Heart right ventricle (tissue), 16 donors: ENCODE data around the gene SEC61B. TPM values are rescaled to one million over a fixed set of nuclear protein-coding genes. Genes with fewer than 3 reads are reported as not detected.

ENCODE experiments used
- ATAC-seq, 8 donors: fragments of 200-7000 bp; cut with Tn5 transposase; one replicate each; pipeline ENCODE4 v1.9.1; 2020; ENCODE audit warnings: mild to moderate bottlenecking in 8 of 8, moderate library complexity in 8 of 8, moderate number of reproducible peaks in 1 of 8
- DNase-seq, 2 donors: peaks; one replicate each; pipeline ENCODE4 v3.0.0-alpha.2; 2020
- H3K27ac ChIP-seq, 10 donors: fragments of 200-600 bp; sonication (generic) in 2 of 10; one replicate each; pipeline versions ENCODE4 v1.5.0 to v1.8.0; 2020 to 2022; ENCODE audit warnings: mild to moderate bottlenecking in 3 of 10
- H3K27me3 ChIP-seq, 7 donors: fragments of 200-600 bp; one replicate each; pipeline ENCODE4 v1.8.0; 2021 to 2022; ENCODE audit warnings: mild to moderate bottlenecking in 2 of 7
- H3K36me3 ChIP-seq, 9 donors: fragments of 200-600 bp; sonication (generic) in 1 of 9; one replicate each; pipeline versions ENCODE4 v1.5.0 to v1.8.0; 2020 to 2022; ENCODE audit warnings: mild to moderate bottlenecking in 2 of 9
- H3K4me1 ChIP-seq, 9 donors: fragments of 200-600 bp; sonication (generic) in 1 of 9; one replicate each; pipeline versions ENCODE4 v1.5.0 to v1.8.0; 2020 to 2022; ENCODE audit warnings: mild to moderate bottlenecking in 4 of 9
- H3K4me3 ChIP-seq, 10 donors: fragments of 200-600 bp; sonication (generic) in 2 of 10; one replicate each; pipeline versions ENCODE4 v1.5.0 to v1.8.0; 2020 to 2022; ENCODE audit warnings: mild to moderate bottlenecking in 7 of 10, moderate library complexity in 2 of 10
- H3K9me3 ChIP-seq, 11 donors: fragments of 200-600 bp in 10 of 11; sonication (generic) in 2 of 11; one replicate each; pipeline versions ENCODE4 v1.5.0 to v1.8.0; 2013 to 2022; ENCODE audit warnings: mild to moderate bottlenecking in 2 of 11, control low read depth in 1 of 11, moderate library complexity in 1 of 11
- CTCF ChIP-seq, 9 donors: fragments of 200-600 bp; sonication (generic) in 2 of 9; IDR thresholded peaks; one replicate each; pipeline versions ENCODE4 v1.5.0 to v1.8.0; 2021 to 2022; ENCODE audit warnings: antibody characterized with exemption in 9 of 9, mild to moderate bottlenecking in 5 of 9, moderate library complexity in 1 of 9
- WGBS, 2 donors: extraction: QIAGEN DNeasy Blood & Tissue Kit; methylation state at CpG; one replicate each; pipeline ENCODE4 v1.1.7; 2013; ENCODE audit warnings: inconsistent platforms in 1 of 2; 5-methylcytosine and 5-hydroxymethylcytosine counted together
- intact Hi-C, 10 donors: fragments of 100-400 bp; cut with DNase I; formaldehyde crosslinking; loops; one replicate each; pipeline versions ENCODE4 v1.11.1 to v1.14.2; 2022
- polyA plus RNA-seq, 2 donors: library from polyadenylated mRNA; stranded (reverse); fragments of 200-250 nt; gene quantifications; one replicate each; pipeline ENCODE4 v1.2.3, GENCODE V29; 2013
- total RNA-seq, 10 donors: library from RNA; stranded (reverse); fragmentation: NEBNext Ultra II Directional in 3 of 10; extraction: Animal tissue kit (Norgen Biotek cat#: 25700) in 3 of 10; gene quantifications; one replicate each; pipeline versions ENCODE4 v1.2.1 to v1.2.4, GENCODE V29; 2021 to 2023
- donor health status: Arrhythmogenic right ventricular cardiomyopathy.
- donor health status: ischemic (EF 13 %, LVEDD 7.1; RV severe dilation, severe dysfunction).
- donor health status: healthy with polysubstance abuse.
- donor health status: DM: no; HTN: yes; CAD: no.
- donor health status: DM: no; HTN: no; CAD: no.
- donor health status: ischemic (EF 25% LVEDD 6.9; RV normal size, moderate dysfunction).
- donor health status: ischemic (EF 25% LVEDD 5.7; RV mildly dilated, moderate dysfunction).
- donor health status: healthy.
- donor health status: DM: yes; HTN: yes; CAD: no.
- donor health status: Ischemic cardiomyopathy.
- donor health status: ischemic (EF 35%, LVEDD 5.7; RV mildly dilated, moderate dysfunction).
- donor health status: nonischemic (EF 11% LVEDD 7.7; RV severe dilation, severe dysfunction).
- donor health status: DM: yes; HTN: yes; CAD: no.
- donor health status: PGD.
- donor health status: ischemic (EF 29% LVEDD 5.4; RV normal size, mild dysfunction).
- donor health status: nonischemic (EF 23%, LVEDD 6.1; RV moderate dilation, normal function).

Gene SEC61B
- total and polyA plus RNA-seq, 12 donors, result 24.1 to 177 (median 37.4) TPM

GRCh38 chr9:99184110-99184474, 38.0 kb upstream of the SEC61B start:
- TF ChIP-seq CTCF (IDR thresholded peaks at IDR 0.05), result no peak
- intact Hi-C loops, result loop anchor here in 9 of 10 donors (5.0 to 10.0 kb wide), 9 partner anchors 38 to 1411 kb away; partner anchors contain the start of genes ALG2 (in 1 of the 9) and SEC61B (in 1 of the 9)
- no peaks in the 10 kb centered on the region for H3K9me3 ChIP-seq
- no peak overlapping the region for H3K4me3 ChIP-seq
- DNase-seq (peak in 1 of 2 donors; percentile 24), ATAC-seq (peak in 6 of 8 donors; percentile 15 to 41 (median 23))
- WGBS, 2 donors, result 45 to 66% methylated on average over 10 of the region's 10 CpGs
- peaks cover 0 to 22% (median 9%) of the 10 kb centered on the region in 9 donors for H3K4me1 ChIP-seq
- H3K36me3 ChIP-seq, result no peaks in the 10 kb centered on the region
- H3K27me3 ChIP-seq, result no peaks in the 10 kb centered on the region
- peak overlapping the region in 1 of 10 donors; percentile 48 for H3K27ac ChIP-seq

GRCh38 chr9:99184475-99185347, 37.4 kb upstream of the SEC61B start:
- intact Hi-C loops, result loop anchor here in 9 of 10 donors (5.0 to 10.0 kb wide), 9 partner anchors 38 to 1410 kb away; partner anchors contain the start of genes ALG2 (in 1 of the 9) and SEC61B (in 1 of the 9)
- peak; percentile 91 to 97 (median 96) for TF ChIP-seq CTCF (IDR thresholded peaks at IDR 0.05)
- Histone ChIP-seq H3K4me3 (peak overlapping the region in 8 of 10 donors; percentile 9 to 46 (median 34)), H3K27ac (peak overlapping the region in 6 of 10 donors; percentile 0 to 54 (median 43)), H3K27me3 (no peaks in the 10 kb centered on the region), H3K36me3 (no peaks in the 10 kb centered on the region), H3K4me1 (peaks cover 0 to 22% (median 9%) of the 10 kb centered on the region in 9 donors), H3K9me3 (no peaks in the 10 kb centered on the region)
- 30 to 33% methylated on average over 29 of the region's 29 CpGs for WGBS, 2 donors
- ATAC-seq (peak; percentile 79 to 95 (median 92)), DNase-seq (peak; percentile 81 to 89)

GRCh38 chr9:99185348-99185632, 36.8 kb upstream of the SEC61B start:
- intact Hi-C loops, result loop anchor here in 9 of 10 donors (10.0 kb wide), 7 partner anchors 80 to 1410 kb away; no protein-coding TSS in a partner anchor
- ATAC-seq, result peak in 1 of 8 donors; percentile 45
- no peak overlapping the region for H3K4me3 ChIP-seq
- WGBS, 2 donors, result 87 to 92% methylated on average over 4 to 5 of the region's 5 CpGs
- no peaks in the 10 kb centered on the region for H3K27me3 ChIP-seq
- TF ChIP-seq CTCF (IDR thresholded peaks at IDR 0.05), result no peak
- DNase-seq, result no peak
- no peaks in the 10 kb centered on the region for H3K9me3 ChIP-seq
- H3K4me1 ChIP-seq, result peaks cover 0 to 22% (median 9%) of the 10 kb centered on the region in 9 donors
- H3K27ac ChIP-seq, result no peak overlapping the region
- H3K36me3 ChIP-seq, result no peaks in the 10 kb centered on the region

- intact Hi-C loops, result loop anchor here in 9 of 10 donors (1.0 to 10.0 kb wide), 8 partner anchors 18 to 1409 kb away; no protein-coding TSS in a partner anchor
Measured at GRCh38 chr9:99185934-99186333, 36.1 kb upstream of the SEC61B start.

More at GRCh38 chr9:99185934-99186333, 36.1 kb upstream of the SEC61B start:
- no peak overlapping the region for H3K4me3 ChIP-seq
- no peaks in the 10 kb centered on the region for H3K27me3 ChIP-seq
- WGBS, 2 donors, result 91 to 93% methylated on average over 5 of the region's 5 CpGs
- no peaks in the 10 kb centered on the region for H3K9me3 ChIP-seq
- no peak for TF ChIP-seq CTCF (IDR thresholded peaks at IDR 0.05)
- DNase-seq, result no peak
- ATAC-seq, result no peak
- no peaks in the 10 kb centered on the region for H3K36me3 ChIP-seq
- H3K4me1 ChIP-seq, result peaks cover 0 to 20% (median 9%) of the 10 kb centered on the region in 9 donors
- H3K27ac ChIP-seq, result no peak overlapping the region
